Spleen (tissue), 7 donors: ENCODE data around the gene HNRNPA3.

Experiments
- CTCF ChIP-seq, 11 experiments: fragments of 200-600 bp in 7 of 11; fragments of 450-650 bp in 4 of 11; sonication (generic) in 4 of 11; IDR thresholded peaks in 8 of 11; conservative IDR thresholded peaks in 3 of 11; 1 replicate in 7 of 11; 2 replicates in 4 of 11; pipeline versions ENCODE4 v1.4.0 to v1.8.0; 2016 to 2021; ENCODE audit warnings: antibody characterized with exemption in 11 of 11, inconsistent platforms in 4 of 11, mild to moderate bottlenecking in 1 of 11
- POLR2A ChIP-seq, 3 donors: fragments of 450-650 bp; IDR thresholded peaks; one replicate each; pipeline ENCODE4 v1.5.1; 2017; ENCODE audit warnings: antibody characterized with exemption in 3 of 3, mild to moderate bottlenecking in 1 of 3
- POLR2AphosphoS5 ChIP-seq, 3 donors: sonication (generic); formaldehyde crosslinking; IDR thresholded peaks; one replicate each; pipeline ENCODE4 v1.5.1; 2017; ENCODE audit warnings: antibody characterized with exemption in 3 of 3
- donor health status: DM: no; HTN: no; CAD: no; lungs with moderate emphysema.
- donor health status: DM: no; HTN: no; CAD: no.
- donor health status: DM: no; HTN: no; CAD: no.

- TF ChIP-seq CTCF (IDR thresholded peaks at IDR 0.05 in 8 of 11, conservative IDR thresholded peaks at IDR 0.05 in 3 of 11), result no peak
- no peak for TF ChIP-seq POLR2AphosphoS5 (IDR thresholded peaks at IDR 0.05)
- no peak for TF ChIP-seq POLR2A (IDR thresholded peaks at IDR 0.05)
These were observed 42.6 kb downstream of the HNRNPA3 start for GRCh38 chr2:177255227-177255601.
